GM23338 (cell line): Measurements from ENCODE around the gene NLK. TPM values are rescaled to one million over a fixed set of nuclear protein-coding genes. Genes with fewer than 3 reads are reported as not detected.

Source experiments
- ATAC-seq: fragments of 200-7000 bp; cut with Tn5 transposase; 3 replicates; pipeline ENCODE4 v1.9.1; 2020
- DNase-seq: peaks from one replicate; pipeline ENCODE4 v3.0.0-alpha.2; 2015; ENCODE audit warnings: low spot score
- H2AFZ ChIP-seq: fragments of 200-600 bp; sonication (generic); 2 replicates; pipeline ENCODE4 v1.8.0; 2016; ENCODE audit warnings: antibody characterized with exemption, mild to moderate bottlenecking, moderate library complexity
- H3F3A ChIP-seq: fragments of 200-600 bp; sonication (generic); replicated peaks from 2 replicates; pipeline ENCODE4 v1.8.0; 2017; ENCODE audit warnings: antibody characterized with exemption, mixed run types, low read depth
- H3K27ac ChIP-seq: fragments of 200-600 bp; sonication (generic); 2 replicates; pipeline ENCODE4 v1.6.1; 2016; ENCODE audit warnings: low read depth
- H3K27me3 ChIP-seq: fragments of 200-600 bp; sonication (generic); 2 replicates; pipeline ENCODE4 v1.8.0; 2016; ENCODE audit warnings: mild to moderate bottlenecking, mixed run types, moderate library complexity; ENCODE audit not compliant: insufficient read depth
- H3K36me3 ChIP-seq: fragments of 200-600 bp; sonication (generic); 2 replicates; pipeline ENCODE4 v1.8.0; 2016; ENCODE audit warnings: mild to moderate bottlenecking; ENCODE audit not compliant: insufficient read depth
- H3K4me1 ChIP-seq: fragments of 200-600 bp; sonication (generic); 2 replicates; pipeline ENCODE4 v1.8.0; 2016; ENCODE audit warnings: mild to moderate bottlenecking, moderate library complexity; ENCODE audit not compliant: insufficient read depth
- H3K4me2 ChIP-seq: fragments of 200-600 bp; sonication (generic); 2 replicates; pipeline ENCODE4 v1.7.1; 2017; ENCODE audit warnings: mixed run types
- H3K4me3 ChIP-seq: fragments of 200-600 bp; sonication (generic); 2 replicates; pipeline ENCODE4 v1.6.1; 2016; ENCODE audit warnings: mixed run types
- H3K79me2 ChIP-seq: fragments of 200-600 bp; sonication (generic); replicated peaks from 2 replicates; pipeline ENCODE4 v1.8.0; 2017; ENCODE audit warnings: mild to moderate bottlenecking; ENCODE audit not compliant: insufficient read depth
- H3K9me2 ChIP-seq: fragments of 200-600 bp; sonication (generic); 2 replicates; pipeline ENCODE4 v1.8.0; 2017; ENCODE audit not compliant: insufficient read depth
- H4K20me1 ChIP-seq: fragments of 200-600 bp; sonication (generic); replicated peaks from 2 replicates; pipeline ENCODE4 v1.8.0; 2017; ENCODE audit warnings: mild to moderate bottlenecking; ENCODE audit not compliant: insufficient read depth
- H3K27ac Mint-ChIP-seq: 2 replicates; pipeline ENCODE4 v1.8.0; 2020; ENCODE audit warnings: inconsistent platforms, mild to moderate bottlenecking, moderate library complexity, mixed read lengths
- H3K27me3 Mint-ChIP-seq: 3 replicates; pipeline ENCODE4 v1.8.0; 2022; ENCODE audit warnings: low read depth, mild to moderate bottlenecking, moderate library complexity, mixed read lengths, inconsistent platforms; ENCODE audit not compliant: insufficient read depth, poor library complexity
- H3K36me3 Mint-ChIP-seq: 3 replicates; pipeline ENCODE4 v1.8.0; 2021; ENCODE audit warnings: low read depth, mild to moderate bottlenecking, inconsistent platforms, moderate library complexity, mixed read lengths
- H3K4me1 Mint-ChIP-seq: 3 replicates; pipeline ENCODE4 v1.8.0; 2020; ENCODE audit warnings: mild to moderate bottlenecking, inconsistent platforms, mixed read lengths
- H3K4me3 Mint-ChIP-seq: 3 replicates; pipeline ENCODE4 v1.8.0; 2021; ENCODE audit warnings: moderate library complexity, mild to moderate bottlenecking, inconsistent platforms, mixed read lengths
- H3K9me3 Mint-ChIP-seq: 3 replicates; pipeline ENCODE4 v1.8.0; 2020; ENCODE audit warnings: moderate library complexity, mild to moderate bottlenecking, inconsistent platforms, mixed read lengths
- JUNB ChIP-seq: IDR thresholded peaks from one replicate; pipeline ENCODE4 v1.6.1; 2016; ENCODE audit warnings: antibody characterized with exemption; ENCODE audit not compliant: unreplicated experiment
- REST ChIP-seq: IDR thresholded peaks from one replicate; pipeline ENCODE4 v1.6.1; 2018; ENCODE audit warnings: antibody characterized with exemption; ENCODE audit not compliant: unreplicated experiment
- ZNF462 ChIP-seq: fragments of 250-450 bp; sonication (Bioruptor Pico); IDR thresholded peaks from 2 replicates; pipeline ENCODE4 v1.5.0; 2020; ENCODE audit warnings: mild to moderate bottlenecking, moderate library complexity
- polyA plus RNA-seq: library from polyadenylated mRNA; unstranded; fragments of >200 nt; fragmentation: Nextera tagmentation; extraction: Ambion mirVana; gene quantifications from 2 replicates; pipeline ENCODE4 v1.2.1, GENCODE V29; 2016
- total RNA-seq: library from RNA; depleted of rRNA; stranded (reverse); fragments of >200 nt; shearing (Covaris generic); gene quantifications from 2 replicates; pipeline ENCODE4 v1.2.3, GENCODE V29; 2014
- TF ChIP-seq, protein P1 (sequence below), 2 experiments: fragments of 200-600 bp in 1 of 2; sonication (generic) in 1 of 2; conservative IDR thresholded peaks; 2 replicates each; pipeline versions ENCODE4 v1.5.1 to v1.6.1; 2016 to 2017; ENCODE audit warnings: antibody characterized with exemption in 2 of 2, low read depth in 2 of 2, mild to moderate bottlenecking in 2 of 2, moderate library complexity in 1 of 2

Gene NLK
- total and polyA plus RNA-seq, 2 experiments from 2014 or later = 34.7 to 78.5 TPM

- peaks cover 5% of the 10 kb centered on the region; the same call in 1 of the 2 replicates for H3K4me1 ChIP-seq
- H3K9me3 Mint-ChIP-seq = no peaks in the 10 kb centered on the region
- H3K36me3 ChIP-seq = peaks cover 13% of the 10 kb centered on the region; the same call in 1 of the 2 replicates
- TF ChIP-seq REST (no peak), JUNB (no peak), ZNF462 (CRISPR knock-in tag) (no peak)
- TF ChIP-seq, protein P1, sequence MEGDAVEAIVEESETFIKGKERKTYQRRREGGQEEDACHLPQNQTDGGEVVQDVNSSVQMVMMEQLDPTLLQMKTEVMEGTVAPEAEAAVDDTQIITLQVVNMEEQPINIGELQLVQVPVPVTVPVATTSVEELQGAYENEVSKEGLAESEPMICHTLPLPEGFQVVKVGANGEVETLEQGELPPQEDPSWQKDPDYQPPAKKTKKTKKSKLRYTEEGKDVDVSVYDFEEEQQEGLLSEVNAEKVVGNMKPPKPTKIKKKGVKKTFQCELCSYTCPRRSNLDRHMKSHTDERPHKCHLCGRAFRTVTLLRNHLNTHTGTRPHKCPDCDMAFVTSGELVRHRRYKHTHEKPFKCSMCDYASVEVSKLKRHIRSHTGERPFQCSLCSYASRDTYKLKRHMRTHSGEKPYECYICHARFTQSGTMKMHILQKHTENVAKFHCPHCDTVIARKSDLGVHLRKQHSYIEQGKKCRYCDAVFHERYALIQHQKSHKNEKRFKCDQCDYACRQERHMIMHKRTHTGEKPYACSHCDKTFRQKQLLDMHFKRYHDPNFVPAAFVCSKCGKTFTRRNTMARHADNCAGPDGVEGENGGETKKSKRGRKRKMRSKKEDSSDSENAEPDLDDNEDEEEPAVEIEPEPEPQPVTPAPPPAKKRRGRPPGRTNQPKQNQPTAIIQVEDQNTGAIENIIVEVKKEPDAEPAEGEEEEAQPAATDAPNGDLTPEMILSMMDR (conservative IDR thresholded peaks at IDR 0.05; ENCODE audit: low read depth in 2 of 2) = no peak
- H3K4me3 ChIP-seq = no peak overlapping the region
- ATAC-seq (no peak), DNase-seq (no peak)
- no peaks in the 10 kb centered on the region for H3K79me2 ChIP-seq
- H3K9me2 ChIP-seq = no peaks in the 10 kb centered on the region
- no peaks in the 10 kb centered on the region for H3F3A ChIP-seq
- no peak overlapping the region for H3K27ac ChIP-seq
- H3K27me3 ChIP-seq = no peaks in the 10 kb centered on the region
- peaks cover 29% of the 10 kb centered on the region for H3K36me3 Mint-ChIP-seq
- H3K4me3 Mint-ChIP-seq = no peak overlapping the region
- H3K27ac Mint-ChIP-seq = no peak overlapping the region
- no peaks in the 10 kb centered on the region for H3K27me3 Mint-ChIP-seq
- no peaks in the 10 kb centered on the region for H4K20me1 ChIP-seq
- H3K4me2 ChIP-seq = no peak overlapping the region
- peaks cover 16% of the 10 kb centered on the region for H3K4me1 Mint-ChIP-seq
- H2AFZ ChIP-seq = no peak overlapping the region
Observed at GRCh38 chr17:28199115-28199514, 156.6 kb downstream of the NLK start.
